Loucy (cell line): ENCODE data around the gene LEKR1.

ENCODE experiments used
- CTCF ChIP-seq: fragments of 200-600 bp; sonication (generic); conservative IDR thresholded peaks from 2 replicates; pipeline ENCODE4 v1.5.1; 2014; ENCODE audit warnings: mild to moderate bottlenecking, antibody characterized with exemption, low read length
- EZH2phosphoT487 ChIP-seq: fragments of 200-600 bp; IDR thresholded peaks from 2 replicates; pipeline ENCODE4 v1.6.1; 2018; ENCODE audit warnings: antibody characterized with exemption, mild to moderate bottlenecking, moderate library complexity, borderline replicate concordance

GRCh38 chr3:156834435-156834834 lies 8.3 kb downstream of the LEKR1 start:
- no peak for TF ChIP-seq EZH2phosphoT487
- TF ChIP-seq CTCF = no peak
